ENCODE measurements around the gene MAST4. TPM values are rescaled to one million over a fixed set of nuclear protein-coding genes. Genes with fewer than 3 reads are reported as not detected.

The MAST4 gene
- total and polyA plus RNA-seq, 2 of the 8 experiments (the other 6 are each of a cell fraction or from before 2014, with no cell fraction given) = 1.5 to 2.6 TPM

DNA sequence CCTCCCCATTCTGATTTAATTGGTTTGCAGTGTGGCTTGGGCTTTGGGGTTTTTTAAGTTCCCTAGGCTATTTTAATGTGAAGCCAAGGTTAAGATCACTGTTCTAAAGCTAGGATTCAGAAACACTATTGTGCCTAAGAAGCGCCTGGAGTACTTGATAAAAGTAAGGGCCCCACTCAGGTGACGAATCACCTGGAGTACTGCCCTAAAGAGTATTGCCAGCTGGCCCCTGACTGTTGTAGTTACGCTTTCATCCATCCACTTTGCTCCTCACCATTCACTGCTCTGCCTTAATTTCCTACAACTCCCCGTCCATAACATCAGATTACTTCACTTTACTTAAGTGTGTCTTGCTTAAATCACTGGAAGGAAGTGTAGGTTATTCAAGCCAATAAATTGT is 481.1 kb downstream of the MAST4 start (continued):
- TF ChIP-seq, protein P1, sequence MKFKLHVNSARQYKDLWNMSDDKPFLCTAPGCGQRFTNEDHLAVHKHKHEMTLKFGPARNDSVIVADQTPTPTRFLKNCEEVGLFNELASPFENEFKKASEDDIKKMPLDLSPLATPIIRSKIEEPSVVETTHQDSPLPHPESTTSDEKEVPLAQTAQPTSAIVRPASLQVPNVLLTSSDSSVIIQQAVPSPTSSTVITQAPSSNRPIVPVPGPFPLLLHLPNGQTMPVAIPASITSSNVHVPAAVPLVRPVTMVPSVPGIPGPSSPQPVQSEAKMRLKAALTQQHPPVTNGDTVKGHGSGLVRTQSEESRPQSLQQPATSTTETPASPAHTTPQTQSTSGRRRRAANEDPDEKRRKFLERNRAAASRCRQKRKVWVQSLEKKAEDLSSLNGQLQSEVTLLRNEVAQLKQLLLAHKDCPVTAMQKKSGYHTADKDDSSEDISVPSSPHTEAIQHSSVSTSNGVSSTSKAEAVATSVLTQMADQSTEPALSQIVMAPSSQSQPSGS (IDR thresholded peaks at IDR 0.05; ENCODE audit: low read length) = no peak
- TF ChIP-seq ASH2L (IDR thresholded peaks at IDR 0.05; ENCODE audit: low read length) (no peak), GABPA (IDR thresholded peaks at IDR 0.05; ENCODE audit: borderline replicate concordance, insufficient read depth, low read length) (no peak), POLR2AphosphoS5 (IDR thresholded peaks at IDR 0.05; ENCODE audit: low read depth, low read length) (no peak)

All from H1 (cell line).